ENCODE measurements around the gene EGFL7. TPM values are rescaled to one million over a fixed set of nuclear protein-coding genes. Genes with fewer than 3 reads are reported as not detected.

Gene EGFL7
- total and polyA plus RNA-seq, 2 of the 13 experiments (the other 11 are each of a cell fraction or from before 2014, with no cell fraction given) = 0.20 to 5.1 TPM

DNA sequence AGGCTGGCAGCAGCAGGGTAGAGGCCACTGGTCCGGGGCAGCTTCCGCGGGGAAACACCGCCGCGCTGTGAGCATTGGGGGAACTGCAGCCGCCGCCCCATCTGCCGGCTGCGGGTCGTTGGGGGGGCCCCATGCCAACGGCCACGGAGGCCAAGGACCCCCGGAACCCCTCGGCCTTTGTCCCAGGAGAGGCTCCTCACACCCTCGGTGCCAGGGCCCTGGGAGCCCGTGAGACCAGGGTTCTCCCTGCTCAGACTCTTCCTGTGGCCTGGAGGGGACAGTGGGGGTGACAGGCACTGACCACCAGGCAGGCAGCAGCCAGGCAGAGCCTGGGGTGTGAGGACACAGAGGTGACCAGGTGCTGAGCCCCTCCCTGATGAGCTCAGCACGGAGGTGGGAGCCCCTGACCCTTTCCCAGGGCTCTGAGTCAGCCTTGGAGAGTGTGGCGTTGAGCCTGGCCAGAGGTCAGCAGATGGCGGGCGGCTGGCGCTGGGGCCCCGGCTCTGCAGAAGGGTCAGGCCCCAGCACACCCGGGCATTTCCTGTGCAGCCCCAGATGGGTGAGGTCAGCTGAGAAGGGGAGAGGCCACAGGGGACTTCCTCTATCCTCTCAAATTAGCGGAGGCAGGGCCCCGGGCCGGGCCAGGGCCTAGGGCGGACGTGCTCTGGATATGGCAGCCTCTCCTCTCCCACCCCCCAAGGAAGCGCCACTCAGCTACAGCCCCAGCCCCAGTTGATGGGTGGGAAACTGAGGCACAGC, 17.9 kb upstream of the EGFL7 start:
- Histone ChIP-seq H3K9me3 (ENCODE audit: low read length) (no peaks in the 10 kb centered on the region), H3K79me2 (ENCODE audit: insufficient read depth, low read length) (no peaks in the 10 kb centered on the region), H3K27ac (ENCODE audit: extremely low read length, insufficient read depth, low read length) (peak overlapping the region; percentile 60), H3K9ac (ENCODE audit: insufficient read depth, low read depth, low read length) (peak overlapping the region; percentile 45), H3K36me3 (replicated peaks in 1 of 2; ENCODE audit: control insufficient read depth in 1 of 2, insufficient read depth in 2 of 2, low read length in 2 of 2) (no peaks in the 10 kb centered on the region), H3K4me1 (ENCODE audit: insufficient read depth, low read length) (peaks cover 40% of the 10 kb centered on the region), H3K27me3 (ENCODE audit: control insufficient read depth in 1 of 2, insufficient read depth in 2 of 2, low read length in 2 of 2) (peaks cover 3 to 37% of the 10 kb centered on the region in 2 experiments), H3K4me3 (replicated peaks in 1 of 3; ENCODE audit: insufficient read depth in 1 of 3, low read depth in 2 of 3, low read length in 3 of 3) (peak overlapping the region; percentile 44 to 67 (median 51); a peak in 5 of 6 replicates), H3K4me2 (ENCODE audit: low read depth, low read length) (peak overlapping the region; percentile 88), H2AFZ (ENCODE audit: low read length) (no peak overlapping the region), H4K20me1 (ENCODE audit: insufficient read depth, low read length) (no peaks in the 10 kb centered on the region)
- BruUV-seq (replicated peaks) = no TSS peak
- ChIA-PET POLR2A (interaction anchor here (1.4 kb wide), 1 partner anchor 281 kb away, joined by 4 read pairs; the partner anchor contains the start of gene DNLZ), CTCF (ENCODE audit: low intra/inter-chr PET ratio, low total read pairs) (interaction anchor here (0.8 to 1.5 kb wide), 5 partner anchors 14 to 160 kb away, joined by 3 to 8 read pairs (median 4); no protein-coding TSS in a partner anchor)
- FAIRE-seq (no peak), DNase-seq (ENCODE audit: low spot score) (peak; percentile 31), ATAC-seq (peak; percentile 71)
- in situ Hi-C loops (cut with HindIII; ENCODE audit: extremely low pct_ligation_motif_present, low pct_unique_long_range_greater_than_20kb) (loop anchor here (25.0 kb wide), 1 partner anchor 307 kb away; the partner anchor contains the start of gene GPSM1), intact Hi-C loops (cut with micrococcal nuclease; ENCODE audit: unreplicated experiment) (loop anchor here (5.0 kb wide), 1 partner anchor 48 kb away; no protein-coding TSS in a partner anchor)
- WGBS (ENCODE audit: low lambda C conversion rate) = 0% methylated on average over 2 of the region's 30 CpGs
- TF ChIP-seq PHF5A (CRISPR knock-in tag; IDR thresholded peaks at IDR 0.05; ENCODE audit: low read depth, unreplicated experiment) = no peak
- peak; percentile 69; the same call in 1 of the 2 replicates for TF ChIP-seq RXRA (CRISPR knock-in tag; IDR thresholded peaks at IDR 0.05)
- no peak for TF ChIP-seq ZNF569 (CRISPR knock-in tag; IDR thresholded peaks at IDR 0.05; ENCODE audit: borderline replicate concordance)
- TF ChIP-seq RXRB (CRISPR knock-in tag; IDR thresholded peaks at IDR 0.05; ENCODE audit: borderline replicate concordance) = peak; percentile 75
- TF ChIP-seq, protein P1, sequence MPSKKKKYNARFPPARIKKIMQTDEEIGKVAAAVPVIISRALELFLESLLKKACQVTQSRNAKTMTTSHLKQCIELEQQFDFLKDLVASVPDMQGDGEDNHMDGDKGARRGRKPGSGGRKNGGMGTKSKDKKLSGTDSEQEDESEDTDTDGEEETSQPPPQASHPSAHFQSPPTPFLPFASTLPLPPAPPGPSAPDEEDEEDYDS (CRISPR knock-in tag; IDR thresholded peaks at IDR 0.05) = no peak
- TF ChIP-seq ZNF563 (CRISPR knock-in tag; IDR thresholded peaks at IDR 0.05) = peak; percentile 25; the same call in 1 of the 2 replicates
- no peak for TF ChIP-seq ZC3H4 (CRISPR knock-in tag; IDR thresholded peaks at IDR 0.05; ENCODE audit: borderline replicate concordance)
- peak; percentile 99 for TF ChIP-seq ZNF18 (CRISPR knock-in tag; IDR thresholded peaks at IDR 0.05; ENCODE audit: insufficient replicate concordance)
- TF ChIP-seq ZNF7 (CRISPR knock-in tag; IDR thresholded peaks at IDR 0.05) = no peak
- peak; percentile 13; the same call in 1 of the 2 replicates for TF ChIP-seq ZNF136 (CRISPR knock-in tag; IDR thresholded peaks at IDR 0.05; ENCODE audit: low read depth)
- no peak for TF ChIP-seq MAFF (IDR thresholded peaks at IDR 0.05; ENCODE audit: low read depth, low read length)
- peak; percentile 43; the same call in 1 of the 2 replicates for TF ChIP-seq IKZF5 (CRISPR knock-in tag; IDR thresholded peaks at IDR 0.05)
- TF ChIP-seq SOX5 (CRISPR knock-in tag; IDR thresholded peaks at IDR 0.05; ENCODE audit: borderline replicate concordance) = peak; percentile 32; the same call in 1 of the 2 replicates
- no peak for TF ChIP-seq SRSF1 (optimal IDR thresholded peaks at IDR 0.05; ENCODE audit: low read depth, low read length)
- 0 out of 2 replicates have a peak, but pooled peaks have one; percentile 18 for TF ChIP-seq SP5 (CRISPR knock-in tag; IDR thresholded peaks at IDR 0.05; ENCODE audit: borderline replicate concordance, low read depth)
- TF ChIP-seq FOXA3 (CRISPR knock-in tag; IDR thresholded peaks at IDR 0.05) = peak; percentile 6; the same call in 1 of the 2 replicates
- peak; percentile 51; the same call in 1 of the 2 replicates for TF ChIP-seq ZZZ3 (CRISPR knock-in tag; IDR thresholded peaks at IDR 0.05; ENCODE audit: borderline replicate concordance)
- no peak for TF ChIP-seq RORA (CRISPR knock-in tag; IDR thresholded peaks at IDR 0.05)
- no peak for TF ChIP-seq TBP (CRISPR knock-in tag; IDR thresholded peaks at IDR 0.05)
- peak; percentile 51; the same call in 1 of the 2 replicates for TF ChIP-seq YEATS4 (CRISPR knock-in tag; IDR thresholded peaks at IDR 0.05; ENCODE audit: borderline replicate concordance)

All from HepG2 (cell line).